Activated CD4-positive, alpha-beta T cell treated with anti-CD3 and anti-CD28 coated beads for 24 hours (primary cell): ENCODE data around the gene PTPRJ.
"Not testable (repeated sequence)": the region's sequence is repeated elsewhere in the genome, so short reads cannot be mapped to it uniquely, and the experiment has no call there.

ENCODE experiments used
- DNase-seq, 2 donors: peaks; one replicate each; pipeline ENCODE4 v3.0.0-alpha.2; 2020; ENCODE audit warnings: low read depth in 2 of 2

PTPRJ gene

DNA sequence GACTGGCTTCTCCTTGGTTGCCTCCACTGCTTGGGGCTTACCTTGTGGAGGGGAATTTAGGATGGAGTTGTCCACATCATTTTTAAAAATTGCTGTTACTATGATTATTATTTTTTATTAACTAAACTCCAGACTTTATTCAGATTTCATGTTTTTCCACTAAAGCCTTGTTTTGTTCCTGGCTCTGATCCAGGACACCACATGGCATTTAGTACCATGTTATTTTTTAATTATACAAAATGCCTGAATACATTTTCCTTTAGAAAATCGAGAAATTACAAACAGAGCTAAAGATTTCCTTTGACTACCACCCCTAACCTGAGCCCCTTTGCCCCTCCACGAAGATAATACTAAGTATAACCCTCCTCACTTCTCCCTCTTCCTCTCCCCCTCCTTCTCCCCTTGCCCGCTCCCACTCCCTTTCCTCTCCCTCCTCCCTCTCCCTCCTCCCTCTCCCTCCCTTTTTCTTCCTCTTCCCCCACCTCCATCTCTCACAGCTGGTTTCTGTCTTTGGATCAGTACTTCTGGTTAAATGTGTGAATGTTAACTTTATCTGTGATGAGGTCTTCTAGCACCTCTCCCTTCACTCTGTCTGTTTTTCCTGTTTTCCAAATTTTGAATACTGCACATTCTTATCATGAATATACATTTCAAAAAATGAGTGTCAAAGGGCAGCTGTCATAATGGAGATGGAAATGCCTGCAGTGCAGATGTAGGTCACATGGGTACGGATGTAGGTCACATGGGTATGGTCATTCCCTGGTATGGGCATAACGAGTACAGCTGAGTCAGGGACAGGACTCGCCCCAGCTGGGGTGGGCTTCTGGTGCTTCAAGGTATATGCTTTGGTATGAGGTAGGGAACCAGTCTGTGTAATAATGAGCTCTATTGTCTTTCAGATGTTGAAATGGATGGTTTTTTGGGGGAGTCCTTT, 181.9 kb downstream of the PTPRJ start:
- no peak for DNase-seq

DNA sequence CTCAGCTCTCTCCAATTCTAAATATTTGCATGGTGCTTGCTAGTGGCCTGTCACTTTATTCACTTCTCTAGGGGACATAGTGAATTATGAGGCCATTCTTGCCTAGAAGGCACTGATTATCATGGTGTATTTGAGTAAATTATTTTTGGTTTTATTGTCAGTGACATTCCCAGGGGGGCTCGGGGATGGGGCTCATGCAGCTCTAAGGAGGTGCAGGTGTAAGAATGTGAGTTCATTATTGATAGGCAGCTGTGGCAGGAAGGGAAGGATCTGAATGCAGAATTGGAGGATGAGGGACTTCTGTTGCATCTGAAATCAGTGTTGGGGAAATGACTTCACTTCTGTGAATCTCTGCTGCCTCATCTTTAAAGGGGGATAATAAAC, 182.5 kb downstream of the PTPRJ start:
- DNase-seq = no peak

GRCh38 chr11:48163360-48164100, 183.2 kb downstream of the PTPRJ start:
- no peak for DNase-seq

DNA sequence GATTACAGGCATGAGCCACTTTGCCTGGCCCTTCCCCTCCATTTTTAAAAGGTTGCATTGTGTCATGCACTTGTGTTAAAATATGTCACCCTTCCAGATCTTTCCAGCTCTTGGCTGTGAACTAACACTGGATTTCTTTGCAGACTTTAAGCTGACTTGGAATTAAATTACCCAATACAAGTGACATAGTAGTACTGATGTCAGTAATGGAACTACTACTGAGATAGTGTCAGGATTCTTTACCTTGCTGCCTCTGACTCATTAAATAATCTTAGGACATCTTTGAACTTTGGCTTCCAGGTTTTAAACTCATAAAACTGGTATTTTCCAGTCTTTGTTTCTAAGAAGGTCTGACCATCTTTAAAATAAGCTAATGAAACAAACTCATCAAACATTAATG, 184.5 kb downstream of the PTPRJ start:
- no peak for DNase-seq

- DNase-seq = no peak
Measured at GRCh38 chr11:48165426-48165825, 185.1 kb downstream of the PTPRJ start.

DNA sequence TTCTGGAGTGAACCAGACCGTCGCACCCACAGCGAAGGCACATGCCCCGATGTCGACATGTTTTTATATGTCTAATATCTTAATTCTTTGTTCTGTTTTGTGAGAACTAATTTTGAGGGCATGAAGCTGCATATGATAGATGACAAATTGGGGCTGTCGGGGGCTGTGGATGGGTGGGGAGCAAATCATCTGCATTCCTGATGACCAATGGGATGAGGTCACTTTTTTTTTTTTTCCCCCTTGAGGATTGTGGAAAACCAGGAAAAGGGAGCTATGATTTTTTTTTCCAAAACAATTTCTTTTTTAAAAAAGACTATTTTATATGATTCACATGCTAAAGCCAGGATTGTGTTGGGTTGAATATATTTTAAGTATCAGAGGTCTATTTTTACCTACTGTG, 187.0 kb downstream of the PTPRJ start:
- DNase-seq = no peak

DNA sequence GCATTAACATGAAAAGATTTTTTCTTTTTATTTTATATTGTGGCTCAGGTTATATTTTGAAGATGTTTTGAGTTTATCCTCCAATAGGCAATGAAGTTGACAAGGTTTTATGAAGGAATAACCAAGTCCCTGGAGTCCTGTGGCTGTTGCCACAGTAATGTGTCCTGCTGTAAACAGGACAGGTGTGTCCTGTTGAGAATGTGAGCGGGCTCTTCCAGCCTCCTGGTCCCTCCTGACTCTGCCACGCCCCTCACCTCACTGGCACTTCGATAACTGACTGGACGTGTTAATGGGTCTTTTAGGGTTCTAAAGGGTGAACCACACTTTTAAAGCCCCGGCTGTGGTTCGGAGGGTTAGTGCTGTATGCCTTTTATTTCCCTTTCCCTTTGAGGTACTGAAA, 188.5 kb downstream of the PTPRJ start:
- DNase-seq = no peak

GRCh38 chr11:48169259-48169658, 188.9 kb downstream of the PTPRJ start:
- no peak for DNase-seq

- no peak for DNase-seq
Measured at GRCh38 chr11:48169717-48170116, 189.4 kb downstream of the PTPRJ start.

DNA sequence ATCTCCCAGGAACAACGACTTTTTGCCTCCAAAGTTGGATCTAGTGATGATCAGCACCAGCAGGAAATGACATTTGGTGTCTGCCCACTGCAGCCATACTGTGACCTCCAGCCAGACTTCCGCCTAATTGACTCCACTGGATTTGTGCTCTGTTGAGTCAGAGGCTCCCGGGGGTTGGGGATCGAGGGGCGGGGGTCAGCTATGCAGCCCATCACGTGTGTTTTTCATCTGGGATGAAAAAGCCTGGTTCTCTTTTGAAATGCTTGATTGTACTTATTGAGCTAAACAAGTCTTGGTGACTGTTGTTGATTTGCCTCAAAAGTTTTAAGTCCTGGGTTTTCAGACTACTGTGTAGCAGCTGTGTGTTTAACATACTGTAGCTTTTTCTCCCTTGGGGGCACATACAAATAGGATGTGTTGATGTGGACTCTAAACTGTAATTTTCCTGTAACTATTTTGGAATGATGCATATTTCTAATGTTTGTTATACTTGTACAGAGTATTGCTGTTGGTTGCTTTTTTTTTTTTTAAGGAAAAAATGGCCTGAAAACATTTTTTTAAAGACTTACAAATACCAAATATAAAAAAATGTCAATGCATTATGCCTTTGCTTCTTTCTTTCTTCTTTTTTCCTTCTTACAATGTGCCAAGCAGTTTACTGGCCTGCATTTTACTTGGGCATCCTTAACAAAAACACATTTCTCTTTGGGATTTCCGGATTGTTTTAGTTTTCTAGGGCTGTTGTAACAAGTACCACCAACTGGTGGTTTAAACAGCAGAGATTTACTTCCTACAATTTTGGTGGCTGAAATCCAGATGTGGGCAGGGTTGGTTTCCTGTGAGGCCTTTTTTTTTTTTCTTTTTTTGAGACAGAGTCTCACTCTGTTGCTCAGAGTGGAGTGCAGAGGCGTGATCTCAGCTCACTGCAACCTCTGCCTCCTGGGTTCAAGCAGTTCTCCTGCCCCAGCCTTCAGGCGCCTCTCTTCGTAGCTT, 190.2 kb downstream of the PTPRJ start:
- no peak for DNase-seq

DNA sequence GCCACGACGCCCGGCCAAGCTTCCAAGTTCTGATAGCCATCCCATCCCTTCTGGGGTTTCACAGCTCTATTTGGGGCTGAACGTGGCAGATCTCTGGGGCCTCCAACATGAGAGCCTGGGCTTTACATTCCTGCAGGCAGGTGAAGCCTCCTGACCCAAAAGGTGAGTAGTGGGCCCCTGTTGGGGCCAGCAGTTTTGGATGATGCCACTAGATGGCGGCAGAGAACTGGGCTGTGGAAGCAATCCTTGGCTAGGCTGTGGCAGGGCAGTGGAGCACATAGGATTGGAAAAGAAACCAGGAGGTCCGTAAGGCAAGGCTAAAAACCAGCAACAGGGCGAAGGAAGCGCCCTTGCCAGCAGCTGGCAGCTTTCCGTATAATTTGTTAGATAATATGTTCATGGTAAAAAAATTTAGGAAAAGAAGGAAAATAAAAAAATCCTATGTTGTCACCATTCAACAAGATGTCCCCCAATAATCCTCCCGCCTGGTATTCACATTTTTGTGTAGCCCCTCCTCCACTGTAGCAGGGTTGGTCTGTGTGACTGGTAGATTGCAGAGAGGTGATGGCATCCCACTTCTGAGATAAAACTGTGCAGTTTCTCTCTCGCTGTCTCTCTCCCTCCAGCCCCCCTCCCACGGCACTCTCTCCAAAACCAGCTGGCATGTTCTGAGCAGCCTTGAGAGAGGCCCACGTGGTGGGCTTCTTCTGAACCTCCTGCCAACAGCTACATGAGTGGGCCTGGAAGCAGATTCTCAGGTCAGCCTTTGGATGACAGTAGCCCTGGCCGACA, 192.7 kb downstream of the PTPRJ start:
- DNase-seq = peak; percentile 50 to 63

DNA sequence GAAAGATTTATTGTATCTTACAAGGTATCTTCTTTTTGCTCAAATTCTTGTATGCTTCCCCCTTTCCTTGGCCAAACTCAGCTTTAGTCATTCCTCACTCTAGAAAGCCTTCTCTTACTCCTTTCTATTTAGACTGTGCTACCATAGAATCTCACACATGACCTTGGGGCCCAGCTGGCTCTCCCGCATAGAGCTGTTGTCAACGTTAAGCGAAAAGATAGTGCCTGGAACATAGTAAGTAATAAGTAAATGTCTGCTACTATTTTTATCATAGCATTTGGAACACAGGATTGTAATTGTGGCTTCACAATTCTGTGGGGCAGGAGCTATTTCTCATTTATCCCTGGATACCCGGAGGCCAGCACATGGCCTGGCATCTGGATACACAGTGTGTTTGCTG, 197.3 kb downstream of the PTPRJ start:
- DNase-seq = no peak

- no peak for DNase-seq
Measured at GRCh38 chr11:48180627-48181026, 200.3 kb downstream of the PTPRJ start.

- no peak for DNase-seq
Measured at GRCh38 chr11:48182860-48183526, 202.6 kb downstream of the PTPRJ start.

DNA sequence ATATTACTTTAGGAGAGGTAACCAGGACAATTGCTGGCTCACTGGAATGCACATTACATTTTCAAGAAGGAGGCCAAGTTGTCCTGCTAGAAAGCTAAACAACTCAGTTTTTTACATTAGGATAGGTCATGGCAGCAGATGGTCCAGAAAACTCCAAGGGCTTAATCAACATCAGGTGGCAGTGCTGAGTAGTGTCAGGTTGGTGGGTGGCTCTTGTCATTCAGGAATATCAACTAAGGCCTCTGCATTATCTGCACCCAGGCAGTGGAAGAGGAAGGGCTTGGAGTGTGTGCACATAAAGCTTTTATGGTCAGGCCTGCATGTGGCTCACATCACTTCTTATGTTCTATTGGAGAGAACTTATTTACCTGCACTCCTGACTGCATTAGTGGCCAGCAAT, 204.1 kb downstream of the PTPRJ start:
- no peak for DNase-seq

DNA sequence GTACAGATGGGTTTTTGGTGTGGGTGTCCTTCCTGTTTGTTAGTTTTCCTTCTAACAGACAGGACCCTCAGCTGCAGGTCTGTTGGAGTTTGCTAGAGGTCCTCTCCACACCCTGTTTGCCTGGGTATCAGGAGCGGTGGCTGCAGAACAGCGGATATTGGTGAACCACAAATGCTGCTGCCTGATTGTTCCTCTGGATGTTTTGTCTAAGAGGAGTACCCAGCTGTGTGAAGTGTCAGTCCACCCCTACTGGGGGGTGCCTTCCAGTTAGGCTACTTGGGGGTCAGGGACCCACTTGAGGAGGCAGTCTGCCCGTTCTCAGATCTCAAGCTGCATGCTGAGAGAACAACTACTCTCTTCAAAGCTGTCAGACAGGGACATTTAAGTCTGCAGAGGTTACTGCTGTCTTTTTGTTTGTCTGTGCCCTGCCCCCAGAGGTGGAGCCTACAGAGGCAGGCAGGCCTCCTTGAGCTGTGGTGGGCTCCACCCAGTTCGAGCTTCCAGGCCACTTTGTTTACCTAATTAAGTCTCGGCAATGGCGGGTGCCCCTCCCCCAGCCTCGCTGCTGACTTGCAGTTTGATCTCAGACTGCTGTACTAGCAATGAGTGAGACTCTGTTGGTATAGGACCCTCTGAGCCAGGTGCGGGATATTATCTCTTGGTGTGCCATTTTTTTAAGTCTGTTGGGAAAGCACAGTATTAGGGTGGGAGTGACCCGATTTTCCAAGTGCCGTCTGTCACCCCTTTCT, 210.7 kb downstream of the PTPRJ start:
- not testable (repeated sequence) for DNase-seq

DNA sequence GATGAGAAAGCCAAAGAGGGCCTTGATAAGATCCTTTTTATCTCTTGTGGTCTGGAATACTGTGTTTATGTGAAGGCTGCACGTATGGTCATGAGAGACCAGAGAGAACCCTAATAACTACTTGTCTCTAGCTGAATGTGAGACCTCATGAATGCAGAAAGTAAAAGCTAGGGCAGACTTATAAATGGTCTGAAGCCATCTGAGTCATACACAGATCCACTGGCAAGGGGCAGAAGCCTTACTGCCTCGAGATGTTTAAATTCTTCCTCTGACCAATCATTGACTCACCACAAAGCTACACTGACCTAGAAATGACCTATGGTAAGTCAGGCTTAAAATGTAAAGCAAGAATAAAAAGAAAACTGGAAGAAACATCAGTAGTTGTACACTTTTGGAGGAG, 213.5 kb downstream of the PTPRJ start:
- DNase-seq = no peak

- DNase-seq = no peak
Measured at GRCh38 chr11:48207881-48208280, 227.5 kb downstream of the PTPRJ start.

DNA sequence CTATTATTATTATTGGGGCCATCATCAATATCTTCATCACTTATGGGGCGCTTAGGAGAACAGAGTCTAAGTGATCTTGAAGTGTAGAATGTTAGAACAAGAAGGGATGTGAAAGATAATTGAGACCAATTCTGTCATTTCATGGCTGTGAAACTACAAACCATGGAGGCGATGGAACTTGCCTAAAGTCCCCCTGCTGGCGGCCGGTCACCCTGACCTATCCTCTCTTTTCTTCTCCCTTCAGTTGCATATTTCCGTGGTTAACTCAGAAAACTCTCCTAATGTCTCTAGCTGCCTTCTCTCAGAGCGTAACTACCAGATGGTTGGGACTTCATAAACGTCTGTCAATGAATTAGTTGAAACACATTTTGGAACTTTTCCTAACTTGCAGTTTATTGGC, 229.7 kb downstream of the PTPRJ start:
- DNase-seq = no peak

- DNase-seq = no peak
Measured at GRCh38 chr11:48216510-48216909, 236.2 kb downstream of the PTPRJ start, which contains the start of gene OR4B1. TSS of gene OR4B1 (plus strand) at chr11:48216810. CDS start at chr11:48216810, 0 bp downstream.
